Left ventricle myocardium superior (tissue), 1 donor: ENCODE results near the gene TRANK1. TPM values are rescaled to one million over a fixed set of nuclear protein-coding genes. Genes with fewer than 3 reads are reported as not detected.
"Not testable (repeated sequence)": the region's sequence is repeated elsewhere in the genome, so short reads cannot be mapped to it uniquely, and the experiment has no call there.

Experiments used
- ATAC-seq: fragments of 200-7000 bp; cut with Tn5 transposase; one replicate; pipeline ENCODE4 v1.9.1; 2020; ENCODE audit warnings: mild to moderate bottlenecking, moderate library complexity
- DNase-seq: peaks from one replicate; pipeline ENCODE4 v3.0.0-alpha.2; 2020
- intact Hi-C: fragments of 100-400 bp; cut with micrococcal nuclease; formaldehyde crosslinking; loops from one replicate; pipeline ENCODE4 v1.11.0; 2022
- total RNA-seq: library from RNA; stranded (reverse); fragmentation: NEBNext Ultra II Directional; extraction: Animal tissue kit (Norgen Biotek cat#: 25700); gene quantifications from one replicate; pipeline ENCODE4 v1.2.1, GENCODE V29; 2021
- donor health status: DM: no; HTN: yes; CAD: no; lungs with severe emphysema.

Gene TRANK1
- total RNA-seq, 1 donor from 2014 or later: 6.6 TPM

DNA sequence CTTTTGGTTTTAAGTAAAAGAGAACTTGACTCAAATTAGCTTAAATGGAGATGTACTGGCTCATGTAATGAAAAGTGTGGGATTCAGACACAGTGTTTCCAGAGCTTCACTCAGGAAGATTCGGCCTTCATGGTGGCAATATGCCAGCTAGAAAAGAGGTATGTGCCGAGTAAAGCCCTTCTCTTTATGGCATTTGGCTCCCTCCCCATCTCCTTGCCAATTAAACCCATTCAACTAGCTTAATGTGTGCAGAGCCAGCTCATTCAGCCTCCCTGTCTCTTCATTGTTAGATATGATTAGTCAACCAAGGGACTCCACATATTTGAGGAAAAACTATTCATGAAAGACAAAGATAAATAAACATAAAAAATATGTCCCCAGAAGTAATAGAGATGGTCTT lies 15.0 kb upstream of the TRANK1 start:
- no peak for ATAC-seq

DNA sequence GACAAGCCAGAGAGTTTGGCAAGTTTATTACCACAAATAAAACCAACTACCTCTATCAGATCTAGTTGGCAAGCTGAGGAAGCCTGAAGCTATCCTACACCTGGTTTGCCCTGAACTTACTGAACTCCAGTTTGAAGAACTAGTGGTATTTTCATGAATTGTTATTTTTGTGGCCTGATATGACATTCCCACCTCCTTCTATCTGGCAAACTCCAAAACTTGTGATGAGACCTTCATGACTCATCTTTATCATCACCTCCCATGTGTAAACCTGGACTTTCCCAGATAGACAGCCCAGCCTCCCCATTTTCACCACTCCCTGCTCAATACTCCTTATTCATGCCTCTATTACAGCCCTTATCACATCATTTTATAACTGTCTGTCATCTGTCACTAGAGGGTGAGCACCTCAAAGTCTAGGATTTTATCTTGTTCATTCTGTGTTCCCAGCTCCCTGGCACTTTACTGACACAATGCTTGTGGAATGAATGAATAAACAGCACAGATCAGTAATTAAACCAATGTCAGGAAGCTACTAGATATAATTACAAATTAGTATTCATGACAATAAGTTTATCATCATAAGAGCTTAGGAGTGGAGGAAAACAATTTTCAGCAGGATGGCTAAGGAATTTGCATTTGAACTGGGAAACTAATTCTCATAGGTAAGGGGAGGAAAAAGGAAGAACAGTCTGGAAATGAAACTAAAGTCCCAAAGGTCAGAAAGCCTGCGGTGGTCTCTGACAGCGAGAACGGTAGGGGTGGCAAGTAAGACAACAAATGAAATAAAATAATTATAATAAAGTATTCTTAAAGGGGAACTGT lies 13.2 kb upstream of the TRANK1 start:
- ATAC-seq: peak; percentile 15
- intact Hi-C loops: no loop called here
- no peak for DNase-seq

More for the DNA sequence above, 15.0 kb upstream of the TRANK1 start:
- DNase-seq: no peak
- intact Hi-C loops: no loop called here

DNA sequence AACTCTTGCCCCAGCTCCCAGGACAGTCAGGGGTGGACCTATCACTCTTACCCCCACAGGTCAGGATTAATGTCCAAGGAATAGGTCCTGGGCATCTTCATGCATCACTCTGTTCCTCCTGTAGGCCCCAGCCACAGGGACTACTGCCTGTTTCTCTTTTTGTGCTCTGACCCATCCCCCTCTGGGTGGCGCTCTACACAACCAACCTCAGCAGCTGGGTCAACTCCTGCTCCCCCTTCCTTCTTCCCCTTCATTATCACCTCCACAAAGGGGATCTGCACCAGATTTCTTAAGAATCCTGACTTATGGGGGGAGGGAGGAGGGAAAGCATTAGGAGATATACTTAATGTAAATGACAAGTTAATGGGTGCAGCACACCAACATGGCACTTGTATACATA lies 12.2 kb upstream of the TRANK1 start:
- intact Hi-C loops: no loop called here
- ATAC-seq: no peak
- no peak for DNase-seq

DNA sequence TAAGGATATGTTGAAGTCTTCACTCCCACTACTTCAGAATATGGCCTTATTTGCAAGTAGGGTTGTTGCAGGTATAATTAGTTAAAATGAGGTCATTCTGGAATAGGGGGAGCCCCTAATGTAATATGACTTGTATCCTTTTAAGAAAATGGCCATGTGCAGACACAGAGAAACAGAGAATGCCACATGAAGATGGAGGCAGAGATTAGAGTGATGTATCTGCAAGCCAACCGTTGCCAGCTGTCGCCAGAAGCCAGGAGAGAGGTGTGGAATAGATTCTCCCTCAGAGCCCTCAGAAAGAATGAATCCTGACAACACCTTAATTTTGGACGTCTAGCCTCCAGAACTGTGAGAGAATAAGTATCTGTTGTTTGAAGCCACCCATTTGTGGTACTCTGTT lies 11.3 kb upstream of the TRANK1 start:
- intact Hi-C loops: no loop called here
- ATAC-seq (no peak), DNase-seq (no peak)

DNA sequence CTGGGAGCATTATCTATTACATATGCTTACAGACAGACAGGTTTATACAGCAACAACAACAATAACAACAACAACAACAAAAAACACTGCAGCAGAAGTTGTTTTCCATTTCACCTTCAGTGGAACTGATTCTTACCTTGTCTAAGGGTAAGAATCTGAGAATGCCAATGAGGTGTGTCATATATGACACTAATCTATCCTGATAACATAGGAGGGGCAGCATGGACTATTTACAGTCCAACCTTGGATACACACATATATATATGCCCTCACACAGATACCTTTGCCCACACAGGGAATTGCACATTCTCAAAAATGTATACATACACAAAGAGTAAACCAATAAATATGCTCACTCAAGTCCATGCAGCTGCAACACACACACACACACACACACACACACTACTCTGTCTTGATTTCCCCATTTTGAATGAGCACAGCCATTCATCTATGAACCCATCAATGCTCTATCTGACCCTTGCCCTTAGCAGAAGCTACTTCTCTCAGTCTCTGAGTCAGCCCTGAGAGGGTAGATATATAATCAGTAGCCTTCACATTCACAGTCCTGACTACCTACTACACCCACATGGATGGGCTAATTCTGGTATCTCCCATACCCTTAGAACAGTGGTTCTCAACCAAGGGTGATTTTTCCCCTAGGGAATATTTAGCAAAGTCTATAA lies 9.7 kb upstream of the TRANK1 start:
- ATAC-seq (no peak), DNase-seq (no peak)
- intact Hi-C loops: no loop called here

DNA sequence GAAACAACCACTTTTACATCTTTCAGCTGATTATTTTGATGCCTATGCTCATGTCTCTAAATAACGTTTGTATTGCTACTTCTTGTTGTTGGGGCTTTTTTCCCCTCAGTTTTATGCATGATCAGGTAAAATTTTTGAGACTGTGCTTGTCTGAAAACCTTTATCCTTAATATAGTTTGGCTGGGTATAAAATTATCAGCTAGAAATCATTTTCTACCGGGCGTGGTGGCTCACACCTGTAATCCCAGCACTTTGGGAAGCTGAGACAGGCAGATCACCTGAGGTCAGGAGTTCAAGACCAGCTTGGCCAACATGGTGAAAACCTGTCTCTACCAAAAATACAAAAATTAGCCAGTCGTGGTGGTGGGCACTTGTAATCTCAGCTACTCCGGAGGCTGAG lies 3.0 kb upstream of the TRANK1 start:
- not testable (repeated sequence) for ATAC-seq, DNase-seq
- intact Hi-C loops: loop anchor here (5.0 kb wide), 1 partner anchor 61 kb away; no protein-coding TSS in a partner anchor

DNA sequence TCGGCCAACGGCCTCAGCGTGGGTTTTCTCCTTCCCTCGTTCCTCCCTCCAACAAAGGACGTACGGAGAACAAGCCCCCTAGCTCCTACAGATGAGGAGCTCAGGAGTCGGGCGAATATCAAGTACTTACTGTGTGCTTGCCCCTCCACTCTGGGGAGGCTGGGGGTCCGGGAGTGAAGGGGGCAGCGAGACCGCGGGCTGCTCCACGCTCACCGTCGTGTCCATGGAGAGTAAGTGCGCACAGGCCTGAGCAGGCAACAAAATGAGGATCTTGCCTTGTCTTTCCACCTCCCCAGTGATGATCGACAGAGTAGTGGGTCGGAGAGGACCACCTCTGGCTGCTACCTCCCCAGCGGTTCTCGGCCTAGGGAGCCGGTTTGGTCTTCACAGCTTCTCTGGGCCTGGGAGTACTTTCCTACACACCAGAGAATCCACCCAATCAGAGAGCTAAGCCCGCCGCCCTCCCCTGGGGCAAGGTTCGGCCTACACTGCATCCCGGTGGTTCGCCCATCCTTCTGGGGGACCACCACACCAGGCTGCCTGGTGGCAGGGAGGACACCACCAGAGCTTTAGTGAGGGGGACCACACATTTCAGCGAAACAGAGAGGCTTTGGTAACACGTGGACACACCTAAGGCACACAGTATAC lies 603 bp upstream of the TRANK1 start:
- ATAC-seq: no peak

DNA sequence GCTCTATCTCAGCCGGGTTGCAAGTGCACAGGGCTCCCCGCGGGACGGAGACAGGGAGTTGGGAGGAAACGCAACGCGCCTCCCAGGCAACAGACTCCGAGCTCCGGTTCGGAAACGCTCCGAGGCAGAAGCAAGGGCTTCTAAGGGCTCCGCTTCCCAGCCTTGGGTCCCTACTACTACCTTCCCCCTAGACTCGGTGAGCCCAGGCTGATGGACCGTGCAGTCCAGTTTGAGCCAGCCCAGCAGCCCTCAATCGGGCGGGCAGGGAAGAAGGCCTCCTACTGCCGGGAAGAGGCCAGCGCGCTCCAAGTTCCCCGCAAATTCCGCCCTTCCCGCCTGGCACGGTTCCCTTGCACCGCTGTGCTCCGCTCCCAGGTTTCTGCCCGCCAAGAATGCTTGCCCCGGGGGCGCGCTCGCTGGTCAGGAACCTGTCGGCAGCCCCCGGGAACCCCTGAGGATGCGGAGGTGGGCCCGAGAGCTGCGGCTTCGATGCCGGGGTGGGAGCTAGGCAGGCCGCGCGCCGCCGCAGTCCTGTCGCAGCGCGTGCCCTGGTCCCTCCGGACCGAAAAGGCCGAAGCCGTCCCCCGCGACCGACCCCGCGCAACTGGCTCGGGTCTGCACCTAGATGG lies 728 bp downstream of the TRANK1 start:
- ATAC-seq (peak; percentile 84), DNase-seq (peak; percentile 76)
- intact Hi-C loops: no loop called here

More for the DNA sequence above, 603 bp upstream of the TRANK1 start:
- intact Hi-C loops: loop anchor here (5.0 kb wide), 1 partner anchor 58 kb away; no protein-coding TSS in a partner anchor
- no peak for DNase-seq

DNA sequence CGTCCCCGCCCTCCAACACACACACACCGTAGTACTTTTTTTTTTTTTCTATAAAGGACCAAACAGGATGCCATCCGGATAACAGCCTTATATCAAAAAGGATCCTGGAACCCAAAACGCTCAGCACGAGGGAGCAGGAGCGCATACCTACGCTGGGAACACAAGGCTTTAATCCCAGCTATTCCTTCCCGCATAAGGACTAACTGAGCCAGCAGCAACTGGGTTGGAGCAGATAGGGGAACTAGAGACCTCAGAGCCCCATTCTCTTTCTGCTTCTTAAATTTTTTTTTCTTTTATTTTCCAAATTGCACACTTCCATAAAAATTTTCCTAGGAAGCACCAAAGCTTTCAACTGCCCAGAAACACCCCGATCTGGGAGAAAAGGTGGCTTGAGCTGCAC lies 1.3 kb downstream of the TRANK1 start:
- intact Hi-C loops: no loop called here
- DNase-seq: no peak
- no peak for ATAC-seq

DNA sequence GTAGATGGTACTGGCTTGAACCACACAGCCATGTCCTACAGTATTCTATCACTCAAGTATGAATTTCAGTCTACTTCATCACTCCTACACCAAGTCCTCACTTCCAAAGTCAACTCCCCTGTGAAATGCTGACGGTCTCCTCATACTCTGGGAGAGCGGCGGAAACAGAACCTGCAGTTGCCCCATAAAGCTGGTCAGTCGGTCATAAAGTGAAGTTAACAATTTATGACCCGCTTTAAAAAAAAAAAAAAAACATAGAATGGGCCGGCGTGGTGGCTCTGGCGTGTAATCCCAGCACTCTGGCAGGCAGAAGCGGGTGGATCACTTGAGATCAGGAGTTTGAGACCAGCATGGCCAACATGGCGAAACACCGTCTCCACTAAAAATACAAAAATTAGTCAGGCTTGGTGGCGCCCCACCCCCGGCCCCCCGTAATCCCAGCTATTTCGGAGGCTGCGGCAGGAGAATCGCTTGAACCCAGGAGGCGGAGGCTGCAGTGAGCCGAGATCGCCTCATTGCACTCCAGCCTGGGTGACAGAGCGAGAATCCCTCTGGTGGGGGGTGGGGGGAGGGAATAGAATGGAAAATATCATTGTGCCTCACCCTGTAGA lies 2.1 kb downstream of the TRANK1 start:
- ATAC-seq: no peak
- DNase-seq: no peak
- intact Hi-C loops: no loop called here

DNA sequence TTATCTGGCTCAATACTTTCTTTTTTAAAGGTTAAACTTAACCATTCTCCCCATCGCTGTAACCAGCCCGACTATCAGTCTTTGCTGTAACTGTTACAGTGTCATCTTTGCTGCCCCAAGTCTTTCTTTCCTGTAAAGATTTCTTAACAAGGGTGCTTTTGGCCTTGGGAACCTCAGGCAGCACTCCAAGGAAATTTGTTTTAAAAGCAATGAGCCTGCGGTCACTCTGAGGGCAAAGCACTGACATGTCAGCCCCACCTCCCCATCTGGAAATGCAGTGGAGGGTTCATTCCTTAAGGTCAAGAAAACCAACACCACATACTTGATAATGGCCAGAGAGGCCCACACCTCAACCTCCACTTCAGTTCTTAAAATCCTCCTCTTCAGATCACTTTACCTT lies 3.2 kb downstream of the TRANK1 start:
- intact Hi-C loops: no loop called here
- no peak for DNase-seq
- ATAC-seq: no peak

DNA sequence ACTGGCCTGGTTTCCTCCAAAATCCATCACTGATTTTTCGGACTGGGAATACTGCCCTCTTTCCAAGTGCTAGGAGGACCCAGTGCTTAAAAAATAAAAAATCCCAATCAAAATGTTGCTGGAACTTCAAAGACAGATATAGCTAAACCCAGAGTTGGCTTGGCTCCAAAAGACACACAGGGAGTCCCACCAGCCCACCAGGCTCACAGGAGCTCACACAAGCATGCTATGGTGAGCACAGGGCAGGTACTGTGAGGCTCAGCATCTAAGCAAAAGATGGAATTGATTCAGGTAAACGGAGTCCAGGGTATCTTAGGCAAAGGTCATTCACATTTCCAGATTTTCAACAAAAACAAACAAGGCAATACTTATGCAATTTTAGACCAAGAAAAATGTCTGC lies 3.7 kb downstream of the TRANK1 start:
- ATAC-seq (no peak), DNase-seq (no peak)
- intact Hi-C loops: no loop called here

DNA sequence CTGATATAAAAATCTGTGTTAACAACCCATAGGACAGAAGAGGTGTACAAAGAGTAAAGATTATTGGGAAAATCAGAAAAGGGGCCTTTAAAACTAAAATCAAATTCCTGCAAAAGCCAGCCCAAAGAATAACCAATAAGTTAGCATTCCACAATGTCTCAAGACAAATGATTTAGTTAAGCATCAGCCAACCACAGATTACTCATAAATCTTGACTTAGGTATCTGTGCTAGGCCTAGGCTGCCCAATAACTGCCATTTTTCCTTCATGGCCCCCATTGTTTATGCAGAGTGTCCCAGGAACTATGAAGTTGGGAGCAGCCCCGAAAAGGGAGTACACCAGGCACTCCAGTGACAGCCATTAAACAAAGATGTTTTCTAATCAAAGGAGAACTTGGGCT lies 7.4 kb downstream of the TRANK1 start:
- DNase-seq: no peak
- no peak for ATAC-seq
- intact Hi-C loops: no loop called here

DNA sequence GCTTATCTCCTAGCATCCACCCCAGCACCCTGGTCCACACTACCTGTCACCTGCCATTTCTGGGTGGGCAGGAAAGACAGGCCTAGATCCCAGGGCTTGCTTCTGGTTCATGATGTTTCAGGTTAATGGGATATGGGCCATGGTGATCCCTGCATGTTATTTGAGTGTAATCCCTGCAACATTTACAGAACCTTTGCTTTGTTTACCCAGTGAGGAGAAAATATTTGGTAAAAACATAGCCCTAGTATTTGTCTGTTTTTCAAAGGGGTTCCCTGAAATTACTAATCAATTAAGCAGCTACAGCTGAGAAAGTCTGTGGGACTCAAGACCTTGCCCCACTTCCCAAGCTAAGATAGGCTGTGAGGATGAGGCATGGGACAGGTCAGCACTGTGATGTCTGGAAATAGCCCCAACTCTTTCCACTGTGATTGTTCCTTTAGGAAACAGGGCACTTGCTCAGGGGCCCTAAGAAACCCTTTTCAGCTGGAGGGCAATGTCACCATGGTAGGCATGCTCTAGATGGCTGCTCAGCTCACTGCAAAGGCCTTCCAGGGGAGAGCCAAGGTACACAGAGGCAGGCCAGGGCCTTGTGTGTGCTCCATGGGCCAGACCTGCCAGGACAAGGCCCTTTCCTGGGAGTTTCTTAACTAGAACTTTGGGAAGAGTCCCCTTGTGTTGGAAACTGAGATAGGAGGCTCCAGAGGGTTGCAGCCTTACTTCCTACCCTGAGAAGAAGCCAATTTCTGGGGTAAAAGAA lies 11.1 kb downstream of the TRANK1 start:
- ATAC-seq: peak; percentile 25
- intact Hi-C loops: no loop called here

DNA sequence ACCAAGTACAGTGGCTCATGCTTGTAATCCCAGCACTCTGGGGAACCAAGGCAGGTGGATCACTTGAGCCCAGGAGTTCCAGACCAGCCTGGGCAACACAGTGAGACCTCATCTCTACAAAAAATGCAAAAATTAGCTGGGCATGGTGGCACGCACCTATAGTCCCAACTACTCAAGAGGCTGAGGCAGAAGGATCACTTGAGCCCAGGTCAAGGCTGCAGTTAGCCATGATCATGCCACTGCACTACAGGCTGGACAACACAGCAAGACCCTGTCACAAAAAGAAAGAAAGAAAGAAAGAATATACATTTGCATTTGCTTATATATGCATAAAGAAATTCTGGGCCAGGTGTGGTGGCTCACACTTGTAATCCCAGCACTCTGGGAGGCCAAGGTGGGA lies 13.4 kb downstream of the TRANK1 start:
- DNase-seq, intact Hi-C loops, ATAC-seq: not testable (repeated sequence)

More for the DNA sequence above, 11.1 kb downstream of the TRANK1 start:
- DNase-seq: no peak

DNA sequence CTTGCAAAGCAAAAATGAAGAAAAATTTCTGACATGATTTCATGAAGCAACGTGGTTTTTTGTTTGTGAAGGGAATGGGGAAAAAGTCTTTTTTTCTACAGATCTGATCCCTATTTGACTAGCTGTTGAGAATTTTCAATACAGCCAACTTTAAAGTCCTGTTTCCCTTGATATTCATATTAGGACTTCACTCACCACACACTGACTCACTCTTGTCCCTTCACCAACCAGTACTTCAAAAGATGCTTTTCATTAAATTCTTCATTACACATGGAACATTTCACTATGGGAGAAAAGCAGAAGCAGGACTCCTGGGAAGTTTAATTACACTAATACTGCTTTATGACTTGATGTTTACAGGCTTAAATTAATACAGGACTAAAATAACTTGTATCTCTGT lies 16.6 kb downstream of the TRANK1 start:
- intact Hi-C loops: no loop called here
- ATAC-seq (no peak), DNase-seq (no peak)

DNA sequence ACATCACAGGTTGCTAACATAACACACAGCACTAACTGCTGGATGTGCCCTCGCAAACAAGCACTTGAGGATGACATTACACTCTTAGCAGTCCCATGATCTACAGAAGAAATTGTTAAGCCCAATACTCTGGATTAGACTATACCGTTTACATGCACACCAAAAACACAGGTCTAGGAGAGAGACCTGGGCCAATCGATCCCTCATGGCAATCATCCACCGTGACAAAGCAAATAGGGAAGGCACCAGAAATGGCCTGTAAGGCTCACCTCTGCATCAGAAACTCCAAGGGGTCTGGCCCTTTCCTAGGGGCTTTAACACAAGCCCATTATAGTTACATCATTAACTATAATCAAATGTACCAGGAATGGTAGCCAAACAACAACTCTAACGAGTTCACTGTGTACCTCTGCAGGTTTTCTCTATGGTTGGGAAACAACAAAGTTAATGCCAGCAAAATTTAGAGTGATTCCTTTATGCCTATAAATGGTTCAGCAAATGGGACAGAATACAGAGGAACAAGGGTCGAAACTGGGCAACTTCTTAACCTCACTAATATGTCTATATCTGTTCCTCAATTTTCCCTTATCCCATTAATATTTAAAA lies 18.5 kb downstream of the TRANK1 start:
- no peak for DNase-seq
- intact Hi-C loops: no loop called here
- ATAC-seq: no peak
